Neural progenitor cell (in vitro differentiated cells): ENCODE results near the gene GHDC.

Source experiments
- EZH2phosphoT487 ChIP-seq: fragments of 200-600 bp; sonication (generic); IDR thresholded peaks from 2 replicates; pipeline ENCODE4 v1.6.1; 2017; ENCODE audit warnings: antibody characterized with exemption
- TF ChIP-seq, protein P1 (sequence below): fragments of 200-600 bp; sonication (generic); IDR thresholded peaks from 2 replicates; pipeline ENCODE4 v1.5.1; 2017; ENCODE audit warnings: antibody characterized with exemption, mild to moderate bottlenecking

DNA sequence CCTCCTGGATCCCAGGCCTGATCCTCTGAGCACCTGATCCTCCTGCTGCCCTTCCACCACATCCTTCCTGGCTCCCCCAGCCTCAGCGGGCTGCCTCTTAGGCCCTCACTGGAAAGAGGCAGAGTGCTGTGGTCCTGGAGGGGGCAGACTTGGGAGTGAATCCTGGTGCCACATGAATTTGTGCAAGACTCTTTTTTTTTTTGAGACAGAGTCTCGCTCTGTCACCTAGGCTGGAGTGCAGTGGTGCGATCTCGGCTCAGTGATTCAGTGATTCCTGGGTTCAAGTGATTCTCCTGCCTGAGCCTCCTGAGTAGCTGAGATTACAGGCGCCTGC is 3.1 kb downstream of the GHDC start:
- TF ChIP-seq EZH2phosphoT487 = no peak
- TF ChIP-seq, protein P1, sequence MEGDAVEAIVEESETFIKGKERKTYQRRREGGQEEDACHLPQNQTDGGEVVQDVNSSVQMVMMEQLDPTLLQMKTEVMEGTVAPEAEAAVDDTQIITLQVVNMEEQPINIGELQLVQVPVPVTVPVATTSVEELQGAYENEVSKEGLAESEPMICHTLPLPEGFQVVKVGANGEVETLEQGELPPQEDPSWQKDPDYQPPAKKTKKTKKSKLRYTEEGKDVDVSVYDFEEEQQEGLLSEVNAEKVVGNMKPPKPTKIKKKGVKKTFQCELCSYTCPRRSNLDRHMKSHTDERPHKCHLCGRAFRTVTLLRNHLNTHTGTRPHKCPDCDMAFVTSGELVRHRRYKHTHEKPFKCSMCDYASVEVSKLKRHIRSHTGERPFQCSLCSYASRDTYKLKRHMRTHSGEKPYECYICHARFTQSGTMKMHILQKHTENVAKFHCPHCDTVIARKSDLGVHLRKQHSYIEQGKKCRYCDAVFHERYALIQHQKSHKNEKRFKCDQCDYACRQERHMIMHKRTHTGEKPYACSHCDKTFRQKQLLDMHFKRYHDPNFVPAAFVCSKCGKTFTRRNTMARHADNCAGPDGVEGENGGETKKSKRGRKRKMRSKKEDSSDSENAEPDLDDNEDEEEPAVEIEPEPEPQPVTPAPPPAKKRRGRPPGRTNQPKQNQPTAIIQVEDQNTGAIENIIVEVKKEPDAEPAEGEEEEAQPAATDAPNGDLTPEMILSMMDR = no peak
